Measurements from ENCODE around the gene VPS37C. TPM values are rescaled to one million over a fixed set of nuclear protein-coding genes. Genes with fewer than 3 reads are reported as not detected.

Gene VPS37C
- total RNA-seq, 1 experiment from 2014 or later: 23.1 TPM

DNA sequence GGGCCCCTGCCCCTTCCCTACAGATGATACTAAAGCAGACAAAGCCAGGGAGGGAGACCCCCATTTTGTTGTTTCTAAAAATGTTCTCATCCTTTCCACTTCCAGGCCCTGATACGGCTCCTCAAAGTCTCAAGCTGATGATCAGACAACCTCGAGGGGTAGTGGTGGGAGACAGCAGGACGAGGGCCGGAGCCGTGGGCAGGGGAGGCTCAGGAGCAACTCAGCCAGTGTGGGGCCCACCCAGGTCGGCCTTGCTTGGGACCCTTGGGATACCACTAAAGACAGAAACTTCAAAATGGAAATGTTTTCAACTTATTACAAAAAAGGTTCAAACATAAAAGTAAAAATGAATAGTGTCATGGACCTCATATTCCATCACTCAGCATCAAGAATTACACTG lies 15.2 kb upstream of the VPS37C start:
- Histone ChIP-seq H3K4me2 (ENCODE audit: low read length) (no peak overlapping the region), H3K9me2 (ENCODE audit: insufficient read depth) (no peaks in the 10 kb centered on the region), H3K79me2 (ENCODE audit: insufficient read depth, low read length) (no peaks in the 10 kb centered on the region), H3K4me3 (replicated peaks in 1 of 2; ENCODE audit: low read depth in 1 of 2, low read length in 2 of 2) (no peak overlapping the region), H3K36me3 (ENCODE audit: control insufficient read depth in 1 of 2, insufficient read depth in 2 of 2, low read length in 2 of 2) (no peaks in the 10 kb centered on the region), H3K9ac (ENCODE audit: low read length) (no peak overlapping the region), H4K20me1 (ENCODE audit: insufficient read depth) (no peaks in the 10 kb centered on the region), H3K27me3 (ENCODE audit: insufficient read depth, low read length) (0 out of 2 replicates have a peak, but pooled peaks cover 3% of the 10 kb centered on the region), H3K27ac (ENCODE audit: low read depth, low read length) (no peak overlapping the region), H3K9me3 (ENCODE audit: control insufficient read depth in 1 of 2, insufficient read depth in 1 of 2, low read depth in 1 of 2, low read length in 2 of 2) (no peaks in the 10 kb centered on the region), H2AFZ (ENCODE audit: low read depth, low read length, poor library complexity, severe bottlenecking) (no peak overlapping the region), H3K4me1 (ENCODE audit: control insufficient read depth in 1 of 2, insufficient read depth in 2 of 2, low read length in 2 of 2) (no peaks in the 10 kb centered on the region)
- intact Hi-C loops (cut with micrococcal nuclease): no loop called here
- no peak for ATAC-seq
- no peak for DNase-seq (ENCODE audit: low read depth, low spot score)
- ChIA-PET CTCF (no interaction called here), POLR2A (no interaction called here), RAD21 (ENCODE audit: low non-redundant PET in 1 of 2, low total read pairs in 2 of 2, uncharacterized antibody in 2 of 2, unreplicated experiment in 2 of 2) (no interaction called here)
- TF ChIP-seq EZH2phosphoT487 (IDR thresholded peaks at IDR 0.05; ENCODE audit: borderline replicate concordance) (no peak), ZFX (IDR thresholded peaks at IDR 0.05) (no peak), SP1 (IDR thresholded peaks at IDR 0.05; ENCODE audit: low read depth) (no peak), TCF7L2 (IDR thresholded peaks at IDR 0.05; ENCODE audit: borderline replicate concordance, extremely low read depth, insufficient read depth, insufficient read length) (no peak), CTCF (IDR thresholded peaks at IDR 0.05 in 2 of 3, conservative IDR thresholded peaks at IDR 0.05 in 1 of 3; ENCODE audit: borderline replicate concordance in 1 of 3, insufficient read depth in 1 of 3, low read depth in 2 of 3, low read length in 2 of 3) (no peak), FOSL1 (IDR thresholded peaks at IDR 0.05; ENCODE audit: low read depth) (no peak), ELF1 (IDR thresholded peaks at IDR 0.05; ENCODE audit: borderline replicate concordance, low read depth) (no peak), SIN3A (IDR thresholded peaks at IDR 0.05; ENCODE audit: low read depth) (no peak), ZNF274 (IDR thresholded peaks at IDR 0.05; ENCODE audit: low read depth, low read length) (no peak), EGR1 (IDR thresholded peaks at IDR 0.05; ENCODE audit: low read depth) (no peak), EZH2 (IDR thresholded peaks at IDR 0.05) (no peak), RAD21 (IDR thresholded peaks at IDR 0.05; ENCODE audit: low read depth) (no peak), SRF (IDR thresholded peaks at IDR 0.05; ENCODE audit: low read depth) (no peak), POLR2AphosphoS5 (IDR thresholded peaks at IDR 0.05; ENCODE audit: low read depth, low read length) (no peak), YY1 (IDR thresholded peaks at IDR 0.05; ENCODE audit: extremely low read depth, insufficient replicate concordance, low read depth, low read length) (no peak), JUND (IDR thresholded peaks at IDR 0.05) (no peak)
- TF ChIP-seq, protein P1, sequence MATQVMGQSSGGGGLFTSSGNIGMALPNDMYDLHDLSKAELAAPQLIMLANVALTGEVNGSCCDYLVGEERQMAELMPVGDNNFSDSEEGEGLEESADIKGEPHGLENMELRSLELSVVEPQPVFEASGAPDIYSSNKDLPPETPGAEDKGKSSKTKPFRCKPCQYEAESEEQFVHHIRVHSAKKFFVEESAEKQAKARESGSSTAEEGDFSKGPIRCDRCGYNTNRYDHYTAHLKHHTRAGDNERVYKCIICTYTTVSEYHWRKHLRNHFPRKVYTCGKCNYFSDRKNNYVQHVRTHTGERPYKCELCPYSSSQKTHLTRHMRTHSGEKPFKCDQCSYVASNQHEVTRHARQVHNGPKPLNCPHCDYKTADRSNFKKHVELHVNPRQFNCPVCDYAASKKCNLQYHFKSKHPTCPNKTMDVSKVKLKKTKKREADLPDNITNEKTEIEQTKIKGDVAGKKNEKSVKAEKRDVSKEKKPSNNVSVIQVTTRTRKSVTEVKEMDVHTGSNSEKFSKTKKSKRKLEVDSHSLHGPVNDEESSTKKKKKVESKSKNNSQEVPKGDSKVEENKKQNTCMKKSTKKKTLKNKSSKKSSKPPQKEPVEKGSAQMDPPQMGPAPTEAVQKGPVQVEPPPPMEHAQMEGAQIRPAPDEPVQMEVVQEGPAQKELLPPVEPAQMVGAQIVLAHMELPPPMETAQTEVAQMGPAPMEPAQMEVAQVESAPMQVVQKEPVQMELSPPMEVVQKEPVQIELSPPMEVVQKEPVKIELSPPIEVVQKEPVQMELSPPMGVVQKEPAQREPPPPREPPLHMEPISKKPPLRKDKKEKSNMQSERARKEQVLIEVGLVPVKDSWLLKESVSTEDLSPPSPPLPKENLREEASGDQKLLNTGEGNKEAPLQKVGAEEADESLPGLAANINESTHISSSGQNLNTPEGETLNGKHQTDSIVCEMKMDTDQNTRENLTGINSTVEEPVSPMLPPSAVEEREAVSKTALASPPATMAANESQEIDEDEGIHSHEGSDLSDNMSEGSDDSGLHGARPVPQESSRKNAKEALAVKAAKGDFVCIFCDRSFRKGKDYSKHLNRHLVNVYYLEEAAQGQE (IDR thresholded peaks at IDR 0.05; ENCODE audit: low read depth): no peak
- TF ChIP-seq, protein P2, sequence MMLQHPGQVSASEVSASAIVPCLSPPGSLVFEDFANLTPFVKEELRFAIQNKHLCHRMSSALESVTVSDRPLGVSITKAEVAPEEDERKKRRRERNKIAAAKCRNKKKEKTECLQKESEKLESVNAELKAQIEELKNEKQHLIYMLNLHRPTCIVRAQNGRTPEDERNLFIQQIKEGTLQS (IDR thresholded peaks at IDR 0.05): no peak
- TF ChIP-seq, protein P3, sequence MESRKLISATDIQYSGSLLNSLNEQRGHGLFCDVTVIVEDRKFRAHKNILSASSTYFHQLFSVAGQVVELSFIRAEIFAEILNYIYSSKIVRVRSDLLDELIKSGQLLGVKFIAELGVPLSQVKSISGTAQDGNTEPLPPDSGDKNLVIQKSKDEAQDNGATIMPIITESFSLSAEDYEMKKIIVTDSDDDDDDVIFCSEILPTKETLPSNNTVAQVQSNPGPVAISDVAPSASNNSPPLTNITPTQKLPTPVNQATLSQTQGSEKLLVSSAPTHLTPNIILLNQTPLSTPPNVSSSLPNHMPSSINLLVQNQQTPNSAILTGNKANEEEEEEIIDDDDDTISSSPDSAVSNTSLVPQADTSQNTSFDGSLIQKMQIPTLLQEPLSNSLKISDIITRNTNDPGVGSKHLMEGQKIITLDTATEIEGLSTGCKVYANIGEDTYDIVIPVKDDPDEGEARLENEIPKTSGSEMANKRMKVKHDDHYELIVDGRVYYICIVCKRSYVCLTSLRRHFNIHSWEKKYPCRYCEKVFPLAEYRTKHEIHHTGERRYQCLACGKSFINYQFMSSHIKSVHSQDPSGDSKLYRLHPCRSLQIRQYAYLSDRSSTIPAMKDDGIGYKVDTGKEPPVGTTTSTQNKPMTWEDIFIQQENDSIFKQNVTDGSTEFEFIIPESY (IDR thresholded peaks at IDR 0.05; ENCODE audit: extremely low read depth, insufficient replicate concordance, low read length): no peak
- TF ChIP-seq, protein P4, sequence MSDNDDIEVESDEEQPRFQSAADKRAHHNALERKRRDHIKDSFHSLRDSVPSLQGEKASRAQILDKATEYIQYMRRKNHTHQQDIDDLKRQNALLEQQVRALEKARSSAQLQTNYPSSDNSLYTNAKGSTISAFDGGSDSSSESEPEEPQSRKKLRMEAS (IDR thresholded peaks at IDR 0.05): no peak
- BruUV-seq (replicated peaks): no TSS peak

Measured in HCT116 (cell line).